Left ventricle myocardium inferior (tissue), 1 donor: ENCODE measurements around the gene DMXL2. TPM values are rescaled to one million over a fixed set of nuclear protein-coding genes. Genes with fewer than 3 reads are reported as not detected.
"Not testable (repeated sequence)": the region's sequence is repeated elsewhere in the genome, so short reads cannot be mapped to it uniquely, and the experiment has no call there.

ENCODE experiments used
- DNase-seq: peaks from one replicate; pipeline ENCODE4 v3.0.0-alpha.2; 2020
- H3K27ac ChIP-seq: fragments of 200-600 bp; replicated peaks from 2 replicates; pipeline ENCODE4 v1.8.0; 2021
- H3K27me3 ChIP-seq: fragments of 200-600 bp; 2 replicates; pipeline ENCODE4 v1.8.0; 2021; ENCODE audit warnings: low read depth
- H3K36me3 ChIP-seq: fragments of 200-600 bp; 2 replicates; pipeline ENCODE4 v1.8.0; 2021
- H3K4me1 ChIP-seq: fragments of 200-600 bp; 2 replicates; pipeline ENCODE4 v1.8.0; 2021
- H3K4me3 ChIP-seq: fragments of 200-600 bp; 2 replicates; pipeline ENCODE4 v1.8.0; 2021; ENCODE audit warnings: mild to moderate bottlenecking, moderate library complexity
- H3K9me3 ChIP-seq: fragments of 200-600 bp; replicated peaks from 2 replicates; pipeline ENCODE4 v1.8.0; 2021
- intact Hi-C: fragments of 100-400 bp; cut with micrococcal nuclease; formaldehyde crosslinking; loops from one replicate; pipeline ENCODE4 v1.11.0; 2022
- total RNA-seq: library from RNA; stranded (reverse); fragmentation: NEBNext Ultra II Directional; extraction: Animal tissue kit (Norgen Biotek cat#: 25700); gene quantifications from one replicate; pipeline ENCODE4 v1.2.1, GENCODE V29; 2021
- TF ChIP-seq, protein P1 (sequence below): fragments of 200-600 bp; IDR thresholded peaks from 2 replicates; pipeline ENCODE4 v1.8.0; 2021; ENCODE audit warnings: antibody characterized with exemption, mild to moderate bottlenecking, borderline replicate concordance
- donor health status: DM: no; HTN: yes; CAD: no; lungs with severe emphysema.

Gene DMXL2
- total RNA-seq, 1 donor from 2014 or later = 7.4 TPM

DNA sequence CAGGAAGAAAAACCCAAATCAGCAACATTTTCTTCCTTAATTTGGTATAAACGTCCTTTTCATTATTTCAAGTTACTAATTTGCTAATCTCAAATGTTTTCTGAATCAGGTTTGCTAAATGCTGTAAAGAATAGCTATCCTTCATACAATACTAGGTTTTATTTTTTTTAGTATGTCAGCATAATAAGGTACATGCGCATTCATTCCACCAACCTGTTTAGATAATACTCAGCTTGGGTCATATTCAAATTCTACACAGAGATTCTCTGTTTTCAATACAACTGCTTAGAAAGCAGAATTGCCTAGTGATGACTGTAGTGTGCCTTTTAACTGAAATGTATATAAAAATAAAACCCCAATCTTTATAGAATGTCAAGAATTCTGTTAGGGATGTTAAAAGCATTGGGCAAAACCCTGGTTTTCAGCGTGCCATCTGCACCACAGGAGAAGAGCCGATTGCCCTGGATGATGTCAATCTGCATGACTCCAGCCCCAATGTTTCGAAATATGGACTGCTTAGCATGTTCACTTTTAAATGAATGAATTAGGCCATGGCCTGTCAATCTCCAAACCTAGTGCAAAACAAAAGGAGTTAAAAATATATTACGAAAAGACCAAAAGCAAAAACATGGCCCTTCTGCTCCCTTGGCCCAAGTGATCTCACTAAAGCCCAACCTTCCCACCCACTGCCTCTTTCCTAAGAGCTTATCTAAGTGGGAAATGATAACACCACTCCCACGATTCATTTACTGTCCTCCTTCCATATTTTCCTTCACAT, 173.8 kb downstream of the DMXL2 start:
- DNase-seq = no peak
- no peak overlapping the region for H3K4me3 ChIP-seq
- no peaks in the 10 kb centered on the region for H3K27me3 ChIP-seq
- no peaks in the 10 kb centered on the region for H3K4me1 ChIP-seq
- H3K27ac ChIP-seq = no peak overlapping the region
- intact Hi-C loops = no loop called here
- H3K36me3 ChIP-seq = peaks cover 52% of the 10 kb centered on the region
- TF ChIP-seq, protein P1, sequence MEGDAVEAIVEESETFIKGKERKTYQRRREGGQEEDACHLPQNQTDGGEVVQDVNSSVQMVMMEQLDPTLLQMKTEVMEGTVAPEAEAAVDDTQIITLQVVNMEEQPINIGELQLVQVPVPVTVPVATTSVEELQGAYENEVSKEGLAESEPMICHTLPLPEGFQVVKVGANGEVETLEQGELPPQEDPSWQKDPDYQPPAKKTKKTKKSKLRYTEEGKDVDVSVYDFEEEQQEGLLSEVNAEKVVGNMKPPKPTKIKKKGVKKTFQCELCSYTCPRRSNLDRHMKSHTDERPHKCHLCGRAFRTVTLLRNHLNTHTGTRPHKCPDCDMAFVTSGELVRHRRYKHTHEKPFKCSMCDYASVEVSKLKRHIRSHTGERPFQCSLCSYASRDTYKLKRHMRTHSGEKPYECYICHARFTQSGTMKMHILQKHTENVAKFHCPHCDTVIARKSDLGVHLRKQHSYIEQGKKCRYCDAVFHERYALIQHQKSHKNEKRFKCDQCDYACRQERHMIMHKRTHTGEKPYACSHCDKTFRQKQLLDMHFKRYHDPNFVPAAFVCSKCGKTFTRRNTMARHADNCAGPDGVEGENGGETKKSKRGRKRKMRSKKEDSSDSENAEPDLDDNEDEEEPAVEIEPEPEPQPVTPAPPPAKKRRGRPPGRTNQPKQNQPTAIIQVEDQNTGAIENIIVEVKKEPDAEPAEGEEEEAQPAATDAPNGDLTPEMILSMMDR = no peak
- no peaks in the 10 kb centered on the region for H3K9me3 ChIP-seq

GRCh38 chr15:51447855-51448621, 174.5 kb downstream of the DMXL2 start:
- TF ChIP-seq, protein P1 = no peak
- H3K27ac ChIP-seq = no peak overlapping the region
- intact Hi-C loops = no loop called here
- H3K27me3 ChIP-seq = no peaks in the 10 kb centered on the region
- no peak overlapping the region for H3K4me3 ChIP-seq
- H3K36me3 ChIP-seq = peaks cover 47% of the 10 kb centered on the region
- DNase-seq = no peak
- H3K4me1 ChIP-seq = no peaks in the 10 kb centered on the region
- H3K9me3 ChIP-seq = no peaks in the 10 kb centered on the region

DNA sequence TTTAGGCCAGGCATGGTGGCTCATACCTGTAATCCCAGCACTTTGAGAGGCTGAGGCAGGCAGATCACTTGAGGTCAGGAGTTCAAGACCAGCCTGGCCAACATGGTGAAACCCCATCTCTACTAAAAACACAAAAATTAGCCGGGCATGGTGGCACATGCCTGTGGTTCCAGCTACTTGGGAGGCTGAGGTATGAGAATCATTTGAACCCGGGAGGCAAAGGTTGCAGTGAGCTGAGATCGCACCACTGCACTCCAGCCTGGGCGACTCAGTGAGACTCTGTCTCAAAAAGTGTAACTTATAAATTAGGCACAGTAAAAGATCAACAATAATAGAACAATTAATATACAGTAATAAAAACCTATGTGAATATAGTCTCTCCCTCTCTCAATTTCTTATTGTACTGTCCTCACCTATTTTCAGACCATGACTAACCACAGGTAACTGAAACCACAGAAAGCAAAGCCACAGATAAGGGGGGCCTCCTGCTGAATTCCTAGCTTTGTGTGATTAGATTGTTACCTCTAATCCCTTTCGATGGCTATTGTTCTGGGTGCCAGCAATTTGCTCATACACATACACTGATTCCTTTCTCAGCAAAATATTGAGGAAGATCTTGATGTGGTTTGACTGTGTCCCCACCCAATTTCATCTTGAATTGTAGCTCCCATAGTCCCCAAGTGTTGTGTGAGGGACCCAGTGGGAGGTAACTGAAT, 176.4 kb downstream of the DMXL2 start:
- DNase-seq, H3K27ac ChIP-seq, intact Hi-C loops, H3K9me3 ChIP-seq, H3K27me3 ChIP-seq, H3K4me1 ChIP-seq, H3K4me3 ChIP-seq: not testable (repeated sequence)
- peaks cover 36% of the 10 kb centered on the region for H3K36me3 ChIP-seq

- TF ChIP-seq, protein P1 = no peak
- Histone ChIP-seq H3K27me3 (no peaks in the 10 kb centered on the region), H3K4me1 (no peaks in the 10 kb centered on the region), H3K9me3 (no peaks in the 10 kb centered on the region), H3K36me3 (peaks cover 27% of the 10 kb centered on the region), H3K4me3 (no peak overlapping the region), H3K27ac (no peak overlapping the region)
- intact Hi-C loops = no loop called here
- DNase-seq = no peak
Observed at GRCh38 chr15:51444807-51445206, 177.8 kb downstream of the DMXL2 start.

DNA sequence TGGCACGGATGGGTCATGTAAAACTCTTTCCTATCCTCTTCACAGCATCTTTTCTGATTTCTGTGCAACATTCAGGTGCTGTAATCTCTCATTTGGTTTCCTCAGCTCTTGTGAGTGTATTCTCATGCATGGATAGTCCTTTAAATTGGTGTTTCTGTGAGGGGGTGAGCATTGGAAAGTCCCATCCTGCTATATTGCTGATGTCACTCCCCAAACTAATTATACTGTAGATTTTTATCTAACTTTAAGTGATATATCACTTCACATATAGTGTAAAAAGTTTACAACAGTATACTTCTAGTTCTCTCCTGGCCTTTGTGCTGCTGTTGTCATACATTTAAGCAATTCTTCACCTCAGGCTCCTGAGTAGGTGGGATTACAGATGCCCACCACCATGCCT, 178.5 kb downstream of the DMXL2 start:
- H3K27me3 ChIP-seq = no peaks in the 10 kb centered on the region
- H3K9me3 ChIP-seq = no peaks in the 10 kb centered on the region
- H3K36me3 ChIP-seq = peaks cover 20% of the 10 kb centered on the region
- DNase-seq = no peak
- TF ChIP-seq, protein P1 = no peak
- H3K4me1 ChIP-seq = no peaks in the 10 kb centered on the region
- intact Hi-C loops = no loop called here
- H3K4me3 ChIP-seq = no peak overlapping the region
- H3K27ac ChIP-seq = no peak overlapping the region
